Measurements from ENCODE around the gene PIPOX. TPM values are rescaled to one million over a fixed set of nuclear protein-coding genes. Genes with fewer than 3 reads are reported as not detected.

The PIPOX gene
- total RNA-seq, 2 experiments from 2014 or later = 2.5 to 4.2 TPM

DNA sequence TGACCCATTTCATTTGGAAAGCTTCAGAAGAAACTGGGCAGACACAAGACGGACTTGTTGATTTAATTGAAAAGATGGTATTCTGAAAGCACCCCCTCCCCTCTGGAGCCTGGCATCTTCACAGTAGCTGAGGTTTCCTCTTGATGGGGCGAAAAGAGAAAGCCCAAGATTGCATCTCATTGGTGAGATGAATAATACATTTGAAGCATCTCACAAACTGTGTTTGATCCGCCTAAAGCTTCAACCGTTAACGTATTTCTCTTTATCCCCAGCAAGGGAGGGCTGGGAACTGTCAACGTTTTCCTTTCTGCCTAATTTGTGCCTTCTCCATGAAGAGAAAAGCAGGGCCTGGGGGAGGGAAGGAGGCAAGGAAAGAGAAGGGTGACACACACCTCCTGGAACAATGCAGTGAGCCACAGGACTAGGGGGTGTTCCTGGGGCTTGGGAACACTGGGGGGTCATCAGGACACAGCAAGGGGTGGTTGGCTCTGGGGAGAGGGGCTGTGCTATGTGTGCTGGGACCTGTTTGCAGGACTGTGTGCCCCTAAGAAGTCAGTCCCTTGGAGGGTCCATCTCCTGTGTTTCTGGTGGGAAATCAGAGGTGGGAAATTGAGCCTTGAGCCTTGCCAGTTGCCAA lies 18.5 kb upstream of the PIPOX start:
- CTCF ChIA-PET = interaction anchor here (1.4 kb wide), 1 partner anchor 59 kb away, joined by 4 read pairs; no protein-coding TSS in a partner anchor
- Mint-ChIP-seq H3K9me3 (no peaks in the 10 kb centered on the region), H3K4me1 (ENCODE audit: low read depth) (peaks cover 3% of the 10 kb centered on the region), H3K27ac (no peak overlapping the region), H3K36me3 (ENCODE audit: low read depth) (no peaks in the 10 kb centered on the region), H3K4me3 (no peak overlapping the region), H3K27me3 (ENCODE audit: low read depth) (peaks cover 40% of the 10 kb centered on the region)
- intact Hi-C loops (cut with micrococcal nuclease) = no loop called here
- DNase-seq = no peak

GRCh38 chr17:29031488-29031887 lies 11.5 kb upstream of the PIPOX start:
- H3K9me3 Mint-ChIP-seq = peaks cover 9% of the 10 kb centered on the region
- no peaks in the 10 kb centered on the region for H3K4me1 Mint-ChIP-seq (ENCODE audit: low read depth)
- DNase-seq = no peak
- H3K36me3 Mint-ChIP-seq (ENCODE audit: low read depth) = no peaks in the 10 kb centered on the region
- intact Hi-C loops (cut with micrococcal nuclease) = no loop called here
- H3K27me3 Mint-ChIP-seq (ENCODE audit: low read depth) = peaks cover 56% of the 10 kb centered on the region
- no peak overlapping the region for H3K27ac Mint-ChIP-seq
- CTCF ChIA-PET = interaction anchor here (1.6 kb wide), 1 partner anchor 85 kb away, joined by 6 read pairs; no protein-coding TSS in a partner anchor
- H3K4me3 Mint-ChIP-seq = no peak overlapping the region

DNA sequence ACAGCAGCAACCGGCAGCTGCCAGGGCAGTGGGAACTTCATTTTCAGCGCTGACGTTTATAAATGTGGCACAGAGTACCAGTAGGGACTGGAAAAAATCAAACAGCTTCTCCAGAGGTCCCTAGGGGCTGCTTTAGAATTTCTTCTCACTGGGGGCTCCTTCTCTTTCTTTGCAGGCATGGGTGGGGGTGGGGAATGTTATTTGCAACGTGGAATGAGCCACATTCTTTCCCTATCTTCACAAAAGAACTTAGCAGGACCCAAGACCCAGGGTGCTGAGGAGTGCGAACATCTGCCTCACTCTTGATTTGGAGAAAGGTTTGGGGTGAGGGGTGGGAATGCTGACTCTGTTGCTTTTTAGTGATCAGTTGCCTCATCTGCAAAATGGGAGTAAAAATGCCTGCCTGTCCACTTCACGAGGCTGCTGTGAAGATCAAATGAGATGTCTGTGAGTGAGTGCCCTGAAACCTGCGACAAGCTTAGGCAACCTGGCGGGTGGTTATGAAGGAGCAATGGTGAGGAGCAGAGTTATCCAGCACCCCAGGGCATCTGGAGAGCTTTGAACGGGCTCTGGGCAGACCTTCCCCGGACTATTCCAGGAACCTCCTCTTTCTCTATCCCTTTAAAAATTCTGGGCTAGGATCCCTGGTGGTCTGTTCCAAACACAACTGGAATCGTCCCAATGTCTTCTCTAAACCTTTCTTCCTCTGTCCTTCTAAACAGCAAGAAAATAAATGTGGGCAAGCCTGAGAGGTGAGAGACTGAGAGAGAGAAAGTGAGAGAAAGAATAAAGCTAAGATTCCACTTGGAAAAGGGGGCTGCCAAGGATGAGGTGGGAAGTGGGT lies 10.7 kb upstream of the PIPOX start:
- no peak for DNase-seq
- no peaks in the 10 kb centered on the region for H3K36me3 Mint-ChIP-seq (ENCODE audit: low read depth)
- peaks cover 9% of the 10 kb centered on the region for H3K9me3 Mint-ChIP-seq
- H3K4me1 Mint-ChIP-seq (ENCODE audit: low read depth) = no peaks in the 10 kb centered on the region
- H3K4me3 Mint-ChIP-seq = no peak overlapping the region
- CTCF ChIA-PET = interaction anchor here (1.6 kb wide), 1 partner anchor 85 kb away, joined by 6 read pairs; no protein-coding TSS in a partner anchor
- H3K27me3 Mint-ChIP-seq (ENCODE audit: low read depth) = peaks cover 53% of the 10 kb centered on the region
- intact Hi-C loops (cut with micrococcal nuclease) = no loop called here
- no peak overlapping the region for H3K27ac Mint-ChIP-seq

DNA sequence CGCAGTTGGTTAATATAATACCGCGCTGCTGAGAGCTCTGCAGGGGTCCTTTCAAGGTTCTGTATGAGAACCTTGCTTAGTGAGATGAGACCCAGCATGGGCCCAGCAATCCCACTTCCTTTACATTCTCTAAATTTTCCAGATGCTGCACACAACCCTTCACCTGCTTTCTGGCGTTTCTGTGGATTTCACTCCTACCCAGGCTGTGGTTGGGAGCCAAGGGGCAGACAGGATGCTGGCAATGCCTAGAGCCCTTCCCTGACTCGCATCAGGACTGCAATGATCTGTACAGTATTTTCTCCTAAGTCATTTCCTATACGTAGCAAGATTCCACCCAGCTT lies 10.1 kb upstream of the PIPOX start:
- no peaks in the 10 kb centered on the region for H3K36me3 Mint-ChIP-seq (ENCODE audit: low read depth)
- H3K27ac Mint-ChIP-seq = no peak overlapping the region
- no peak overlapping the region for H3K4me3 Mint-ChIP-seq
- H3K4me1 Mint-ChIP-seq (ENCODE audit: low read depth) = no peaks in the 10 kb centered on the region
- intact Hi-C loops (cut with micrococcal nuclease) = no loop called here
- peaks cover 9% of the 10 kb centered on the region for H3K9me3 Mint-ChIP-seq
- DNase-seq = no peak
- peaks cover 50% of the 10 kb centered on the region for H3K27me3 Mint-ChIP-seq (ENCODE audit: low read depth)
- CTCF ChIA-PET = no interaction called here

DNA sequence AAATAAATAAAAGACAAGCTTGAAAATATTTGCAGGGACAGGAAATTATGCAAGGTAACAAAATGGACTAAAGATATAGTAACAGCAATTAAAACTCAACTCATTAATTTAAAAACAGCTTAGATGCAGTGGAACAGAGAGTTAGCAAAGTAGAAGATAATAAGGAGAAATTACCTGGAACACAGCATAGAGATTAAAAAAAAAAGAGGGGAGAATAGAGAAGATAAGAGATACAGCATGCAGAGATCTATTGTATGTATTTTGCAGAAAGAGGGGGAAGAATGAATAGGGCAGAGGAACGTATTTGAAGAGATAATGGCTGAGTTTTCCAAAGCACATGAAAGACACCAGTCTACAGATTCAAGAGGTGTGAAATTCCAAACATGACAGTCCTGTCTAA lies 8.4 kb upstream of the PIPOX start:
- intact Hi-C loops (cut with micrococcal nuclease) = no loop called here
- H3K4me3 Mint-ChIP-seq = no peak overlapping the region
- H3K4me1 Mint-ChIP-seq (ENCODE audit: low read depth) = no peaks in the 10 kb centered on the region
- DNase-seq = no peak
- peaks cover 45% of the 10 kb centered on the region for H3K27me3 Mint-ChIP-seq (ENCODE audit: low read depth)
- H3K9me3 Mint-ChIP-seq = peaks cover 9% of the 10 kb centered on the region
- no peak overlapping the region for H3K27ac Mint-ChIP-seq
- no peaks in the 10 kb centered on the region for H3K36me3 Mint-ChIP-seq (ENCODE audit: low read depth)
- CTCF ChIA-PET = no interaction called here

GRCh38 chr17:29036584-29036983 lies 6.4 kb upstream of the PIPOX start:
- Mint-ChIP-seq H3K4me3 (no peak overlapping the region), H3K27me3 (ENCODE audit: low read depth) (peaks cover 32% of the 10 kb centered on the region), H3K4me1 (ENCODE audit: low read depth) (no peaks in the 10 kb centered on the region), H3K36me3 (ENCODE audit: low read depth) (no peaks in the 10 kb centered on the region), H3K27ac (no peak overlapping the region), H3K9me3 (peaks cover 9% of the 10 kb centered on the region)
- CTCF ChIA-PET = no interaction called here
- intact Hi-C loops (cut with micrococcal nuclease) = no loop called here
- DNase-seq = no peak

DNA sequence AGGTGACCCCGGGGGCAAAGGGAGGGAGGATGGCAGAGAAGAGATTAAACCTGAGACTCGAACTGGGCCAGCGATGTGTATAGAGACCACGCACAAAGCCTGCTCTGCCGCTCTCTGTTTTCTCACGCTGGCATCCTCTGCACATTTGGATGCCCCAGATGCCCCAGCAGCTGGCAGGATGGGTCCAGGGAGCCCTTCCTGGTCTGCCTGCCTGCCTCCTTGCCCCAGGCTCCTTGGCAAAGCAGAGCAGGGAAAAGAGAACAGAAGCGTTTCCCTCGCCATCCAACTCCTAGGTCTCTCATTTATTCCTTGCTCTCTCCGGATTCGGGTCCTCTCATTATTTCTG lies 5.2 kb upstream of the PIPOX start:
- intact Hi-C loops (cut with micrococcal nuclease) = no loop called here
- Mint-ChIP-seq H3K9me3 (peaks cover 9% of the 10 kb centered on the region), H3K27ac (no peak overlapping the region), H3K36me3 (ENCODE audit: low read depth) (no peaks in the 10 kb centered on the region), H3K4me1 (ENCODE audit: low read depth) (peaks cover 6% of the 10 kb centered on the region), H3K27me3 (ENCODE audit: low read depth) (peaks cover 23% of the 10 kb centered on the region), H3K4me3 (no peak overlapping the region)
- no peak for DNase-seq
- CTCF ChIA-PET = no interaction called here

DNA sequence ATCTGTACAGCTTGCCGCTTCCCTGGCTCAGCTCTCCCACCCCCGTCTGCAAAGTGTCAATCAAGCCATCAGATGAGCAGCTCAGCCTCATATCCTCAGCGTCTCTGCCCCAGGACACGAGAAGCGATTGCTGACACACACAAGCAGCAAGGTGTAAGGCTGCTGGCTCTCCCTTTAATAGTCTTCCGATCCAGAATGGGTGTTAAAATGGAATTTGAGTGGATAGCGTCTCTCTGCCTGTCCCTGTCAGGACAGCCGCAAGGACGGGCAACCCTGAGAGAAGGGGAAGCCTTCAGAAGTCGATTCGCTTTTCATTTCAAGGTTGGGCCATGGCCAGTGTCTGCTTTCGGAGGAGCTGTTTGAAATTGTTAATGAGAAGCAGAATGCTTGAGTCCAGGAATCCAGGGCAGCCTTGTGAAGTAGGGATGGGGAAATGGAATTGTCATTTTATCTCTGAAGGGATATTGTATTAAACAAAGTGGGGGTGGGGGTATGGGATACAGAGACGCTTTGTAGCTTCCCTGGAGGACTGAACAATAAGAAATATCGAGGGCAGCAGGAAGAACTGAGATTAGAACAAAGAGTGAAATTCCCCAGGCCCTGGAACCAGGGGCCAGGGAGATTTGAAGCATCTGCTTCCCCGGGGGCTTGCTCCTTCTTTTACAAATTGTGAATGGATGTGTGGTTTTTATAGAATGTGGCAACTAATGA lies 4.7 kb upstream of the PIPOX start:
- Mint-ChIP-seq H3K9me3 (peaks cover 9% of the 10 kb centered on the region), H3K4me1 (ENCODE audit: low read depth) (peaks cover 6% of the 10 kb centered on the region), H3K4me3 (no peak overlapping the region), H3K27me3 (ENCODE audit: low read depth) (peaks cover 18% of the 10 kb centered on the region), H3K36me3 (ENCODE audit: low read depth) (no peaks in the 10 kb centered on the region), H3K27ac (no peak overlapping the region)
- no peak for DNase-seq
- CTCF ChIA-PET = interaction anchor here (0.9 to 1.3 kb wide), 2 partner anchors 17 to 78 kb away, joined by 5 to 6 read pairs; no protein-coding TSS in a partner anchor
- intact Hi-C loops (cut with micrococcal nuclease) = no loop called here

DNA sequence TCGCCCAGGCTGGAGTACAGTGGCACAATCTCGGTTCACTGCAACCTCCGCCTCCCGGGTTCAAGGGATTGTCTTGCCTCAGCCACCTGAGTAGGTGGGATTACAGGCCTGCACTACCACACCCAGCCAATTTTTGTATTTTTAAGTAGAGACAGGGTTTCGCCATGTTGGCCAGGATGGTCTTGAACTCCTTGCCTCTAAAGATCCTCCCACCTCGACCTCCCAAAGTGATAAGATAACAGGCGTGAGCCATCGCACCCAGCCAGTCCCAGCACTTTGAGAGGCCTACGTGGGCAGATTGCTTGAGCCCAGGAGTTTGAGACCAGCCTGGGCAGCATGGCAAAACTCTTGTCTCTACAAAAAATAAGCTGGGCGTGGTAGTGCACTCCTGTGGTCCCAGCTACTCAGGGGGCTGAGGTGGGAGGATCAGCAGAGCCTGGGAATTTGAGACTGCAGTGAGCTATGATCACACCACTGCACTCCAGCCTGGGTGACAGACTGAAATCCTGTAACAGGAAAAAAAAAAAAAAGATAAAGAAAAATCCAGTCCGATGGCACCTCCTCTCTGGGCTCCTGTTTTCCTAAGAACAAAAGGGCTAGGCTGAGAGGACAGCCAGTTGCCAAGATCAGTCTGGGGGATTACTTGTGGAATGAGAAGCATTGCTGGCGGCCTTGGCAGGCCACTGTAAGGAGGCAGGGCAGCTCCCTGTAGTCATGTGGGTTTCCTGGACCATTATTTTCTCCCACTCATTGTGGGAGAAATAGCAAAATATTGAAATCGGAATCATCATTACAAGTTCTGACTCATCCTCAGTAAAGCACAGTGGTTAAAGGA lies 3.0 kb upstream of the PIPOX start:
- peaks cover 4% of the 10 kb centered on the region for H3K9me3 Mint-ChIP-seq
- peaks cover 6% of the 10 kb centered on the region for H3K4me1 Mint-ChIP-seq (ENCODE audit: low read depth)
- DNase-seq = no peak
- intact Hi-C loops (cut with micrococcal nuclease) = no loop called here
- CTCF ChIA-PET = interaction anchor here (1.1 kb wide), 1 partner anchor 8 kb away, joined by 3 read pairs; no protein-coding TSS in a partner anchor
- H3K27me3 Mint-ChIP-seq (ENCODE audit: low read depth) = peaks cover 5% of the 10 kb centered on the region
- H3K27ac Mint-ChIP-seq = no peak overlapping the region
- H3K4me3 Mint-ChIP-seq = no peak overlapping the region
- H3K36me3 Mint-ChIP-seq (ENCODE audit: low read depth) = no peaks in the 10 kb centered on the region

DNA sequence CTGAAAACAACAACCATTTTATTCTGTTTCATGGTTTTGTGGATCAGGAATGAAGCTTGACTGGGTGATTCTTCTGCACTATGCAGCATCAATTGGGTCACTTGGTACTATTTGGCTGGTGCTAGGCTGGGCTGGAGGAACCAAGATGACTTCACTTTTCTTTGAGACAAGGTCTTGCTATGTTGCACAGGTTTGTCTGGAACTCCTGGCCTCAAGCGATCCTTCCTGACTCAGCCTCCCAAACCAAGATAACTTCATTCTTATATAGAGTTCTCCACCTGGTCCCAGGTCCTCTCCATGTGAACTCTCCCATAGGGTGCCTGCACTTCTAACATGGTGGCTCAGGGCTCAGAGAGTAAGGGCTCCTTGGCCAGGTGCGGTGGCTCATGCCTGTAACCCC lies 1.9 kb upstream of the PIPOX start:
- Mint-ChIP-seq H3K4me3 (no peak overlapping the region), H3K27ac (no peak overlapping the region), H3K4me1 (ENCODE audit: low read depth) (peaks cover 6% of the 10 kb centered on the region), H3K9me3 (no peaks in the 10 kb centered on the region), H3K36me3 (ENCODE audit: low read depth) (no peaks in the 10 kb centered on the region), H3K27me3 (ENCODE audit: low read depth) (peaks cover 2% of the 10 kb centered on the region)
- CTCF ChIA-PET = interaction anchor here (1.2 kb wide), 1 partner anchor 76 kb away, joined by 3 read pairs; no protein-coding TSS in a partner anchor
- no peak for DNase-seq
- intact Hi-C loops (cut with micrococcal nuclease) = no loop called here

DNA sequence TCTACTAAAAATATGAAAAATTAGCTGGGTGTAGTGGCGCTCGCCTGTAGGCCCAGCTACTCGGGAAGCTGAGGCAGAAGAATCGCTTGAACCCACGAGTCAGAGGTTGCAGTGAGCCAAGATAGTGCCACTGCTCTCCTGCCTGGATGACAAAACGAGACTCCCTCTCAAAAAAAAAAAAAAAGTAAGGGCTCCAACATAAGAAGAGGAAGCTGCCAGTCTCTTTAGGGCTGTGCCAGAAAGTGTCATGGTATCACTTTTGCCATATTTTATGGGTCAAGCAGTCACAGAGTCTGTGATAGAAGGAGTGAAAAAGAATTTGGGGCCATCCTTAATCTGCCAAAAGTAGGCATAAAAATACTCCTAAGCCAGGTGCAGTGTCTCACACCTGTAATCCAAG lies 1.4 kb upstream of the PIPOX start:
- no peaks in the 10 kb centered on the region for H3K9me3 Mint-ChIP-seq
- intact Hi-C loops (cut with micrococcal nuclease) = no loop called here
- H3K36me3 Mint-ChIP-seq (ENCODE audit: low read depth) = no peaks in the 10 kb centered on the region
- no peaks in the 10 kb centered on the region for H3K27me3 Mint-ChIP-seq (ENCODE audit: low read depth)
- no peak overlapping the region for H3K4me3 Mint-ChIP-seq
- no peak overlapping the region for H3K27ac Mint-ChIP-seq
- CTCF ChIA-PET = interaction anchor here (1.2 kb wide), 1 partner anchor 76 kb away, joined by 3 read pairs; no protein-coding TSS in a partner anchor
- H3K4me1 Mint-ChIP-seq (ENCODE audit: low read depth) = peaks cover 6% of the 10 kb centered on the region
- no peak for DNase-seq

Data from activated naive CD4-positive, alpha-beta T cell treated with anti-CD3 and anti-CD28 coated beads for 36 hours (primary cell).